Right lobe of liver (tissue), 6 donors: ENCODE data around the gene TMEM19. TPM values are rescaled to one million over a fixed set of nuclear protein-coding genes. Genes with fewer than 3 reads are reported as not detected.

Experiments
- ATAC-seq, 4 donors: fragments of 200-7000 bp; cut with Tn5 transposase; one replicate each; pipeline ENCODE4 v1.9.1; 2020; ENCODE audit warnings: mild to moderate bottlenecking in 4 of 4, moderate library complexity in 4 of 4
- DNase-seq, 3 donors: peaks; one replicate each; pipeline ENCODE4 v3.0.0-alpha.2; 2020
- H3K27ac ChIP-seq, 3 donors: fragments of 200-600 bp; one replicate each; pipeline ENCODE4 v1.8.0; 2022
- H3K27me3 ChIP-seq, 2 donors: fragments of 200-600 bp; one replicate each; pipeline ENCODE4 v1.8.0; 2022
- H3K36me3 ChIP-seq, 4 donors: fragments of 200-600 bp; sonication (generic) in 1 of 4; one replicate each; pipeline versions ENCODE4 v1.5.1 to v1.8.0; 2017 to 2022; ENCODE audit warnings: control low read depth in 1 of 4
- H3K4me1 ChIP-seq, 4 donors: fragments of 200-600 bp; sonication (generic) in 1 of 4; one replicate each; pipeline versions ENCODE4 v1.5.1 to v1.8.0; 2017 to 2022; ENCODE audit warnings: control low read depth in 1 of 4
- H3K4me3 ChIP-seq, 3 donors: fragments of 200-600 bp; one replicate each; pipeline ENCODE4 v1.8.0; 2022
- H3K9me3 ChIP-seq, 4 donors: fragments of 200-600 bp; sonication (generic) in 1 of 4; one replicate each; pipeline versions ENCODE4 v1.5.1 to v1.8.0; 2017 to 2022; ENCODE audit warnings: control low read depth in 1 of 4
- POLR2A ChIP-seq: fragments of 450-650 bp; IDR thresholded peaks from one replicate; pipeline ENCODE4 v1.6.1; 2017; ENCODE audit warnings: antibody characterized with exemption, mild to moderate bottlenecking
- WGBS: methylation state at CpG from one replicate; pipeline ENCODE4 v1.1.6; 2018; ENCODE audit warnings: low coverage, low lambda C conversion rate; ENCODE audit not compliant: insufficient coverage; ENCODE audit errors: missing lambda C conversion rate; 5-methylcytosine and 5-hydroxymethylcytosine counted together
- intact Hi-C, 2 donors: fragments of 100-400 bp; cut with DNase I; formaldehyde crosslinking; loops; one replicate each; pipeline versions ENCODE4 v1.11.2 to v1.14.1; 2022
- total RNA-seq, 6 experiments: library from RNA; depleted of rRNA in 2 of 6; stranded (reverse); fragments of >200 nt in 2 of 6; fragmentation: NEBNext Ultra II Directional in 3 of 6; extraction: Animal tissue kit (Norgen Biotek cat#: 25700) in 3 of 6; gene quantifications; one replicate each; pipeline versions ENCODE4 v1.1.0 to v1.2.4, GENCODE V29; 2016 to 2023
- TF ChIP-seq, protein P1 (sequence below), 4 donors: fragments of 200-600 bp in 3 of 4; fragments of 450-650 bp in 1 of 4; IDR thresholded peaks; one replicate each; pipeline versions ENCODE4 v1.5.1 to v1.8.0; 2016 to 2022; ENCODE audit warnings: antibody characterized with exemption in 4 of 4, mild to moderate bottlenecking in 2 of 4
- donor health status: DM: no; HTN: yes; CAD: no.
- donor health status: DM: no; HTN: no; CAD: no.
- donor health status: DM: no; HTN: no; CAD: no.
- donor health status: DM: no; HTN: yes; CAD: no.
- donor health status: DM: no; HTN: yes; CAD: no.

TMEM19 gene
- total RNA-seq, 6 experiments from 2014 or later: 11.2 to 18.9 (median 15.7) TPM

DNA sequence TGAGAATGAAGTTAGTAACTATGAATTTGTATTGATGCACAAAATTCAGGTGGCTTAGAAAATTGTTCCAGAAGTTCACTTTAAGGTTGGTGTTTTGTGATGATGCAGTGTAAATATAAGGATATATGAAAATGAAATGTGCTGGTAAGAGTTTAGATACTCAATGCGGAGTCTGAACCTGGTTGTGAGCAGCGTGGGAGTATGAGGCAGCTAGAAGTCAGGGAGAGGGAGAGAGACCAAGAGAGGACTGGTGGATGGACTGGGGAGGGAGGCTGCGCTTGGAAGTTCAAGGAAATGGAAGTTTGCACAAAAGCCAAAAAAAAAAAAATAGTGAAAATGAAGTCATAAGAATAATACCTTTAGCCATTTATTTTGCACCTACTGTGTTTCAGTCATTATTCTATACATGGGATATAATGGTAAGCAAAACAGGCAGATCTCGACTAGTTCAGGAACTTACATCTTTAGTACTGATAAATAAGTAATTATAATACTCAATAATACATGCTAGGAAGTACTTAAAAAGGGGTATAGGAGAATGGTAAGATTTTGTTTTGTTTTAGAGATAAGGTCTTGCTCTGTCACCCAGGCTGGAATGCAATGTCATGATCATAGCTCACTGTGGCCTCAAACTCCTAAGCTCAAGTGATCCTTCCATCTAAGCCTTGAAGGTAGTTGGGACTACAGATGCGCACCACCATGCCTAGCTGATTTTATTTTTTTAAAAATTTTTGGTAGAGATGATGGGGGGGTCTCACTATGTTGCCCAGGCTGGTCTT, 58.8 kb downstream of the TMEM19 start:
- ATAC-seq: no peak
- Histone ChIP-seq H3K4me3 (no peak overlapping the region), H3K36me3 (no peaks in the 10 kb centered on the region), H3K4me1 (no peaks in the 10 kb centered on the region), H3K27ac (no peak overlapping the region), H3K9me3 (no peaks in the 10 kb centered on the region), H3K27me3 (no peaks in the 10 kb centered on the region)
- WGBS: 88% methylated on average over 4 of the region's 5 CpGs
- TF ChIP-seq POLR2A: no peak
- TF ChIP-seq, protein P1, sequence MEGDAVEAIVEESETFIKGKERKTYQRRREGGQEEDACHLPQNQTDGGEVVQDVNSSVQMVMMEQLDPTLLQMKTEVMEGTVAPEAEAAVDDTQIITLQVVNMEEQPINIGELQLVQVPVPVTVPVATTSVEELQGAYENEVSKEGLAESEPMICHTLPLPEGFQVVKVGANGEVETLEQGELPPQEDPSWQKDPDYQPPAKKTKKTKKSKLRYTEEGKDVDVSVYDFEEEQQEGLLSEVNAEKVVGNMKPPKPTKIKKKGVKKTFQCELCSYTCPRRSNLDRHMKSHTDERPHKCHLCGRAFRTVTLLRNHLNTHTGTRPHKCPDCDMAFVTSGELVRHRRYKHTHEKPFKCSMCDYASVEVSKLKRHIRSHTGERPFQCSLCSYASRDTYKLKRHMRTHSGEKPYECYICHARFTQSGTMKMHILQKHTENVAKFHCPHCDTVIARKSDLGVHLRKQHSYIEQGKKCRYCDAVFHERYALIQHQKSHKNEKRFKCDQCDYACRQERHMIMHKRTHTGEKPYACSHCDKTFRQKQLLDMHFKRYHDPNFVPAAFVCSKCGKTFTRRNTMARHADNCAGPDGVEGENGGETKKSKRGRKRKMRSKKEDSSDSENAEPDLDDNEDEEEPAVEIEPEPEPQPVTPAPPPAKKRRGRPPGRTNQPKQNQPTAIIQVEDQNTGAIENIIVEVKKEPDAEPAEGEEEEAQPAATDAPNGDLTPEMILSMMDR (IDR thresholded peaks at IDR 0.05): no peak
- intact Hi-C loops: no loop called here
- no peak for DNase-seq

DNA sequence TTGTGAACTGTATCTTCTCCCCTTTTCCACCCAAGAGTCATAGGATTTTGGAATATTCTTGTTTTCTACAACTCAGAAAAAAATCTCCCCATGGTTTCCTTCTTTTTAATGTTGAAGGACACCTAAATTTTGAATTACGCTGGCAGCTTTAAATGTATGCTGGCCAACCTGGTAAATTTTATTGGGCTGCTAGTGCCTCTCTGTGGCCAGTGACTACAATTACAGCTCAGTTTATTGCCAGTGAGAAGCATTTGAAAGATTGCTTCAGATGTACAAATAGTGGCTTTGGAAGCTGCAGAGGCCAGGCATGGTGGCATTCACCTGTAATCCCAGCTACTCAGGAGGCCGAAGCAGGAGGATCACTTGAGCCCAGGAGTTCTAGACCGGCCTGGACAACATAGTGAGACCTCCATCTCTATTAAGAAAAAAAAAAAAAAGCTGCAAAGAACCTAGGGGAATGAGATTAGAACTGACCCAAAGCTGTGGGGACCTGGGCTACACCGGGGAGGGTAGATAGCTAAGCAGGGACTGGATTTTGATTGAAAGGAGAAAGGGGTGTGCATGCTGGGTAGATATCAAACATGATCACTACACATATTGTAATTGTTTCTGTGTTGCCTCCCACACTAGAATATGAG, 61.2 kb downstream of the TMEM19 start:
- TF ChIP-seq, protein P1 (IDR thresholded peaks at IDR 0.05): peak; percentile 68 to 93 (median 76)
- TF ChIP-seq POLR2A: no peak
- WGBS: 28% methylated on average over 4 of the region's 4 CpGs
- Histone ChIP-seq H3K4me3 (no peak overlapping the region), H3K4me1 (no peaks in the 10 kb centered on the region), H3K27me3 (no peaks in the 10 kb centered on the region), H3K9me3 (no peaks in the 10 kb centered on the region), H3K27ac (no peak overlapping the region), H3K36me3 (no peaks in the 10 kb centered on the region)
- ATAC-seq (peak; percentile 100), DNase-seq (peak in 1 of 3 donors; percentile 52)
- intact Hi-C loops: no loop called here

GRCh38 chr12:71748081-71748850, 62.4 kb downstream of the TMEM19 start:
- Histone ChIP-seq H3K36me3 (no peaks in the 10 kb centered on the region), H3K27me3 (no peaks in the 10 kb centered on the region), H3K27ac (no peak overlapping the region), H3K9me3 (no peaks in the 10 kb centered on the region), H3K4me1 (no peaks in the 10 kb centered on the region), H3K4me3 (no peak overlapping the region)
- TF ChIP-seq POLR2A: no peak
- TF ChIP-seq, protein P1 (IDR thresholded peaks at IDR 0.05): no peak
- ATAC-seq (no peak), DNase-seq (no peak)
- 62% methylated on average over 5 of the region's 5 CpGs for WGBS
- intact Hi-C loops: no loop called here

DNA sequence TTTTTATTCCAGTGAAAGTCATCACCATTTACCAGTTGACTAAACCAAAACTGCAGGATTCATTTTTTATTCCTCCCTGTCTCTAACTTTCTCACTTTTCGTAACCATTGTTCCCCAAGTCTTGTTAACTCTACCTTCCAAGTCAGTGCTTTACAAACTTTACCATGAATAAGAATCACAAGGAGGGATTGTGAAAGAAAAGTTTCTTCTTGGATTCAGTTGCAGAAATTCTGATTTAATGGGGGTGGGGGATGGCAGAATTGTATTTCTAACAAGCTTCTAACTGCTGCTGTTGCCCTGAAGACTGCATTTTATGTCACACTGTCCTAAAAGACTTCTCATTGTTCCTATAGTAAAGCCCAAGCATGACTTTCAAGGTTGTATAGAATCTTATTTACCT, 63.8 kb downstream of the TMEM19 start:
- intact Hi-C loops: no loop called here
- DNase-seq (no peak), ATAC-seq (no peak)
- Histone ChIP-seq H3K36me3 (no peaks in the 10 kb centered on the region), H3K27me3 (no peaks in the 10 kb centered on the region), H3K4me1 (peaks cover 0 to 4% (median 0%) of the 10 kb centered on the region in 4 donors), H3K9me3 (no peaks in the 10 kb centered on the region), H3K4me3 (no peak overlapping the region), H3K27ac (no peak overlapping the region)
- WGBS: 93% methylated on average over 1 of the region's 1 CpG
- no peak for TF ChIP-seq POLR2A
- TF ChIP-seq, protein P1 (IDR thresholded peaks at IDR 0.05): no peak
